Measurements from ENCODE around the gene DNMBP.
"Not testable (repeated sequence)": the region's sequence is repeated elsewhere in the genome, so short reads cannot be mapped to it uniquely, and the experiment has no call there.

DNMBP gene

DNA sequence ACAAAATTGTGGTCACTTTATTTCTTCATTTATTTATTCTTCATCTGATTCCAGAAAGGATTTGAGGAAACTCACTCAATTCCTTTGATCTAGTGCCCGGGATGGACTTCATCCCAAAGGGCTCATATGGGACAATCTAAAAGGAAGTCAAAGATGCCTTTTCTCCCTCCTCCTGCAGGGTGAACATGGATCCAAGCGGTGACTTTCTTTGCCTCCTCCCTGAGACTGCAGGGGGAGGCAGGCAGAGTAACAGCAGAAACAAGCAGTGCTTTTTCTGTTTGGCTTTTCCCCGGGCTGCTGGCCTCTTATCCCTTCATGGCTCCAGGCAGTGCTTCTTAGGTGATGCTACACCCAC lies 10.0 kb upstream of the DNMBP start:
- DNase-seq = peak; percentile 34

DNA sequence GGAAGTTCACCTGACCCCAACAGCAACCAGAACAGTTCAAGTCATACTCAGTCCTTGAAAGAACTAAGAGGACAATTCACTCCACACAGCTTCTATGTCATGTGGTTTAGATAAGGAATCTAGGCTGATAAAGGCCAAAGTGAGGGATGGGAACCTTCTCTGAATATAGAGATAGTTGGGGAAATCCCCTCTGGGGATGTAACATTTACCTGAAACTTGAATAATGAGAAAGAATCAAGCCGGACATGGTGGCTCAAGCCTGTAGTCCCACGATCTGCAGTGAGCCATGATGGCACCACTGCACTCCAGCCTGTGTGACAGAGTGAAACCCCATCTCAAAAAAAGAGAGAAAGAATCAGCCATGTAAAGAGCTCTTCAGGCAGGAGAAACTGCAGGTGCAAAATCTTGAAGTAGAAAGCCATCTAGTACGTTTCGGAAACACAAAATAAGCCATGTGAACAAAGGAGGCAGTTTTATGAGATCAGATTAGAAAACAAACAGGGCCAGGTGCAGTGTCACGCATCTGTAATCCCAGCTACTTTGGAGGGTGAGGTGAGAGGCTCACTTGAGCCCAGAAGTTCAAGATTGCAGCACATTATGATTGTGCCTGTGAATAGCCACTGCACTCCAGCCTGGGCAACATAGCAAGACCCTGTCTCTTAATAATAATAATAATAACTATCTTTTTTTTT lies 4.5 kb upstream of the DNMBP start:
- no peak for DNase-seq

DNA sequence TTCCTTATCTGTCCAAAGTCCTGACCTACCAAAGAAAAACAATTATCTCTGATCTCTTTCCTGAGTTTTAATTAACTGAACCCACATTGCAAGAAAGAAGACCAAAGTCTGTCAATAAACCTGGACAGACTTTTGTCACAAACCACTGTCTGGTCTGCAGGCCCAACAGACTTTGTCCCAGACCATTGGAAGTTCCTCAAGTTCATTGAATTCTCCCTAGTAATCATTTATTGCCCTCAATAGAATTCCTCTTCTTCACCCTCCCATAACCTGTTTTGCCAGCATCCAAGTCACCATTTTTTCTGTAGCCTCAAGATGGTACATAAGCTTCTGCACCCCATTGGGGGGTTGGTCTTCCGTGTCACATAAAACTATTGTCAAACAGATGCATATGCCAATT lies 3.9 kb upstream of the DNMBP start:
- no peak for DNase-seq

DNA sequence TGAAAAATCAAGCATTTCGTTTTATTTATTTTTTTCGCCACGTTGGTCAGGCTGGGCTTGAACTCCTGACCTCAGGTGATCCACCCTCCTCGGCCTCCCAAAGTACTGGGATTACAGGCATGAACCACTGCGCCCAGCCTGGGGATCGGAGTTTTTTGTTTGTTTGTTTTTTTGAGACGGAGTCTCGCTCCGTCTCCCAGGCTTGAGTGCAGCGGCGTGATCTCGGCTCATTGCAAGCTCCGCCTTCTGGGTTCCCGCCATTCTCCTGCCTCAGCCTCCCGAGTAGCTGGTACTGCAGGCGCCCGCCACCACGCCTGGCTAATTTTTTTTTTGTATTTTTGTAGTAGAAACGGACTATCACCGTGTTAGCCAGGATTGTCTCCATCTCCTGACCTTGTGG lies 2.2 kb upstream of the DNMBP start:
- not testable (repeated sequence) for DNase-seq

DNA sequence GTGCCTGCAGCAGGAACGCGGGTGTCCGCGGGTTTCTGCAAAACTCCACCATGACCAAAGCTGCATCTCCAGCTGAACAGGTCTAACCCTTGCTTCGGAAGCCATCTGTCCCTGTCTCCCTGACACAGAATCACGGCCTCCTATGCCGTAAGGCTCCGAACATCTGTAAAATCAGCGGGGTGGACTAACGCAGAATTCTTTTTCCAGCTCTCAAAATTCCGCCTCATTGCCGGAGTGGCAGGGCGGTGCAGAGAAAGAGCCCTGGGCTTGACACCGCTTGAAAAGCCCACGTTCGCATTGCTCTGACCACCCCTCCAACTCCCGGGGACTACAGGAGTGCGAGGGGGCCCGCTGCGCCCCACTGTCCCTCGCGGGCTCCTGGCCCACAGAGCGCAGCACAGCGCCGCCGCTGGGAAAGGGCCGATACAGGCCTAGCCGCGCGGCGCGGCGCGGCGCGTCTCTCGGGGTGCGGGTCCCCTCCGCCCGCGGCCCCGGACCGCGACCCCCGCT lies 409 bp downstream of the DNMBP start:
- DNase-seq = no peak

DNA sequence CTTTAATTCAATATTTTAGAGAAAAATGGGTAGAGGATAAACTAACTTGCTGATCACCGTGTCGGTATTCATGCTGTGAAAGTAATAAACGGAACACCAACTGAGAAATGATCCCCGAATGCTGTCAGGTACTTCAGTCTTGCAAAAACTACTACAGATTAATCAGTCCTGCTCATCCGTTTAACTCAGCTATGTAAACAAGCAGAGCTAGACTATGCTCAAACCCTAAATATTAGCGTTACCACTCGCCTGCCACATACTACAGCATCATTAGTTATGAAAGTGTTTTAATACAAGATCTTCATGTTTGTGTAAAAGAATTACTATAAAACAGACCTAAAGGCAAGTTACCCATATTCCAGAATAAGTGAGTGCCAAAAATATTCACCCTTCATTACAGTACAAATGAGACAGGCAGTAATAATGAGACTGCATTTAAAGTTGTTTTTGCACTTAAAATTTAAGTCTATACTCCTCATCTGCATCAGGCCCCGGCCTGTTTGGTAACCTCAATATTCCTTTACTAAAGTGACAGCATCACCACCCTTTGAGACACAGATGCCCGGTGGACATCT lies 952 bp downstream of the DNMBP start:
- DNase-seq = no peak

DNA sequence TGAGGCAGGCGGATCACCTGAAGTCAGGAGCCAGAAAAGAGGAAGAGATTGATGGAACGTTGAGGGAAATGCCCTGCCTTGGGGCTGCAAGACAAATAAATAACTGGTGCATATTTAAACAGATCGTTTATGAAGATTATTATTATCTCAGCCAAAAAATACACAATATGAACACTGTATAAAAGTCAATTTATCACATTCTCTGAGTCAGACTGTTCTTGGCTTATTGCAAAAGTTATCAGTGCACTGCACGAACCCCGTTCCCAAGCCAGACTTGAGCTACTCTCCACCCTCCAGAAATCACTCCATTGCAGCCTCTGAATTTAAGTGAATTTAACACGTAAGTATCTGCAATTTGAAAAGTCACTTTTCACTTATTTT lies 1.6 kb downstream of the DNMBP start:
- no peak for DNase-seq

DNA sequence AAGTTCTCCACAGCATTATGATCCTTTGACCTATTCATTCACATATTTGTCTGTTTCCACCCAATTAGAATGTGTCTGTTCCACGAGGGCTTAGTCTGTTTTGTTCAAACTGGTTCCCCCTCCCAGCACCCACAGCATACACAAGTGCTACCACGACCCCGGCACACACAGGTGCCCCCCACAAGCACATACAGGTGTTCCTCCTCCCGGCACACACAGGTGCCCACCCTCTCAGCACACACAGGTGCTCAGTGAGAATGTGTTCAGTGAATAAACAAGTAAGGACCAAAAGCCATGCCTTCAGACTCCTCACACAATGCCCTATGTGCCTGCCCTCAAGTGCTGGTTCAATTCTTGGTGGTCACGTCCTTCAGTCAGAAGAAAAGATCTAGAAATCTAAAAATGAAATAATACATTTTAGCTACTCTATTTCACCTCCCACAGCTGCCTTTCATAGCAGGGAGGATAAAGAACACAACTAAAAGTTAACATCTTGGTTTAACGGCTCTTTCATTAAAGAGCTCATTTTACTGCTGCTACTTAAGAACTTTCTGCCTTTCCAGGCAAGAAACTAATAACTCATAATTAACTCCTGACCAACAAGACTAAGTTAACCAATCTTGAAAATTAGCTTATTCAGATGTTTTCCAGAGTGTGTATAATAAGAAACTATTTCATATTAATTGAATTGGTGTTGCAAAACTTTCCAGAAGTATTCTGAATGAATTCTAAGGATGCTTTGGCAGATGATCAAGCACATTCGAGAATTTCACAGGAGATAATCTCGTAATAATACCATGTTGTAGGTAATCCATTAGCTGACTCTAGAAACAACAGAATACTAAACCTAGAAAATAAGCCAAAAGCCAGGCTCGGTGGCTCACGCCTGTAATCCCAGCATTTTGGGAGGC lies 2.3 kb downstream of the DNMBP start:
- no peak for DNase-seq

DNA sequence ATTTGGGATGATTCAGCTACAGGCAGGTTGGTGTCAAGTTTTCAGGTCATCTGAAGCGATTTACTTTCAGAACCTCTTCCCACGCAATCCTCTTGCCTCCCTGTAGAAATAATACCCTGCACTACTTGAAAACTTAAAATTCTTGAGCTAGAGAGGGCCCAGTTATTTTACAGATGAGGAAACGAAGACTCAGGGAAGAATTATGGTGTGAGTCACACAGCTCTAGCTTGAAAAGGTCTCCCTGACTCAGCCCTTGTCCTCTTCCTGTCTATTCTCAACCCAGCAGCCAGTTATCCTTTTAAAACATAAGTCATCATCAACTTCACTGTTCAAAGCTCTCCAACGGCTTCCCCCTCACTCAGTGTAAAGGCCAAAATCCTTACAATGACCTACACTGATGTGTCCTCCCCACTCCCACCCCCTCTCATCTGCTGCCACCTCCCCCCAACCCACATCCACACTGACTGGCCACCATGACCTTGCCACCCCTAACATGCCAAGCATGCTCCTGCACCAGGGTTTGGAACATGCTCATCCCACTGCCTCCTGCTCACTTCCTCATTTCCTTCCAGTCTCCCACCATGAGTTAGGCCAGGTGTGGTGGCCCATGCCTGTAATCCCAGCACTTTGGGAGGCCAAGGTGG lies 3.4 kb downstream of the DNMBP start:
- DNase-seq = no peak

DNA sequence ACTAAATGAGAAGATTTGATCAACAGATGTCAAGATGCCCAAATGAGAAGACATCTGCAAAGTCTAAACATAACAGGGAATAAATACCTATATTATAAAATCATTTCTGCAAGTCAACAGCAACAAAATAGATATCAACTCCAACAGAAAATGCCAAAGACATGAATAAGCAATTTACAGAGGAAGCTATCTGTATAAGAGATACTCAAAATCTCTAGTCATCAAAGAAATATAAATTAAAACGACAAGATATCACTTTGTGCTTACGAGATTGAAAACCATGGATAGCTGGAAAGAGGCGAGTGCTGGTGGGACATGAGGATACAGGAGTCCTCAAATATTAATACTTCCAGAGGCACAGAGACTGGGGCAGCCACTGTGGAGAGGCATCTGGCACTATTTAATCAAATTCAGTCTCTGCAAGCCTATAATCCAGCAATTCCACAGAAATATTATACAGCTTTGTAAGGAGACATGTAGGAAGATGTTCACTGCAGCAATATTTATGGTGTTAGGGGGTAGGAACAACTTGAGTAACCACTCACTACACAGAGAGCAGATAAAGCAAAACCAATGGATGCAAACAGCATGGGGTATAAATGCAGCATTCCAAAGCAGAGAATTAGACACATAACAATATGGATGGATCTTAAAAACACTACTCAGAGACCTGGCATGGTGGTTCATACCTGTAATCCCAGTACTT lies 4.8 kb downstream of the DNMBP start:
- DNase-seq = no peak

DNA sequence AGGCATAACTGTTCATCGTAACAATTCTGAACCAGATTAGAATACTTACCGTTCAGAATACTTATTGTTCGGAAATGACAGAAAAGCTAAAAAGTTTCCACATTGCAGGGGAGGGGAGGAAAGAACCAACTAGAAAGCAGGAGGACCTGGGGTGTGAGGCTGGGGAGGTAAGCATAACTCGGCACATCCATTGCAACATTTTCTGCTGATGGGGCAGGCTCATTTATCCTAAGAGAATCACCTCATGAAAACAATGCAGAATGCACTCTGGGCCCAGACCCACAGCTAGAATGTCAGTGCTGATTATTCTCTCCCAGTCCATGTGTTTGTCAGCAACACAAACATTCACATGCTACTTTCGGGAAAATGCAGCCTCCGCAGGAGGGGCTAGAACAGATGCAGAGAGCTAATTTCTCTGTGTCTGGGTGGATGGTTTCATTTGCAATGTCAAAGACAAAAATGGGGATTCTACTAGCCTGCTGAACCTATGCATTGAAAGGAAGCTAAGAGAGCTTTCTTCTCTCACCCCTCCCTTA lies 9.6 kb downstream of the DNMBP start:
- DNase-seq = no peak

DNA sequence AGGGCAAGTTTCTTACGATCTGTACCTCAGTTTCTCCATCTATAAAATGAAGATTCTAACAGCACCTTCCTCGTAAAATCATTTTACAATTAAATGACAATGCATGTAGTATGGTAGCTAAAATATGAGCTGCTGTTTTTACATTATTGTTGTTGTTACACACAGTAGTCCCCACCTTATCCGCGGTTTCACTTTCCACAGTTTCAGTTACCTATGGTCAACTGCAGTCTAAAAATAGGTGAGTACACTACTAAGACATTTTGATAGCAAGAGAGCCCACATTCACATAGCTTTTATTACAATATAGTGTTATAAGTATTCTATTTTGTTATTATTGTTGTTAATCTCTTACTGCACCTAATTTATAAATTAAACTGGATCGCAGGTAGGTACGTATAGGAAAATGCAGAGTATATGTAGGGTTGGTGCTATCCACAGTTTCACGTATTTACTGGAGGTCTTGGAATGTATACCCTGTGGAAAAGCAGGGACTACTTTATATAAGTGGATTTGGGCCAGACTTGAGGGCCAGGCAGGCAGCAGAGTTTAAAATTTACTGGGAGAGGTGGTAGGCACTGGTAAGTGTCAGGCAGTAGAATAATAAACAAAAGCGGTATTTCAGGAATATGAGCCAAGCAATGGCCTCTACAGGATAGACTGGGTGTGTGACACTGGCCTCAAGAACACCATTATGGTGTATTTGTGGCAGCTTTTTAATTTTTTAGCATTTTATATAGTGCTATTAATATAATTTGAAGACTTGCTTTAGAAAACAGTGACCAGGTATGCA lies 10.2 kb downstream of the DNMBP start:
- no peak for DNase-seq

DNA sequence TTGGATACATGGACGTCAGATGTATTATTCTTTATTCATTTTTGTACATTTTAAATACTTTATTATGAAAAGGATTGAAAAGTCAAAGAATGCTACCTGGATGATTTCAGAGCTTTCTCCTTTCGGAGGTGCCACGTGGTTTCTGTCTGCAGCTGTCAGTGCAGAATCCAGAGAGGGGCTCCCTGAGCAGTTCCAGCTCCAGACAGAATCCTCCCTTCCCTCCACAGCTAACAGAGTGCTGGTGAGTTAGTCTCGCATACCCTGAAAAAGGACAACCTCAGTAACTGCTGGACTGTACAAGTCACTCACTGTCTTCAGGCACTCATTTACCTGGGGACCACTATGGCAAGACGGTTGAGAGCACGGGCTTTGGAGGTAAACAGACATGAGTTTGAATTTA lies 10.9 kb downstream of the DNMBP start:
- no peak for DNase-seq

DNA sequence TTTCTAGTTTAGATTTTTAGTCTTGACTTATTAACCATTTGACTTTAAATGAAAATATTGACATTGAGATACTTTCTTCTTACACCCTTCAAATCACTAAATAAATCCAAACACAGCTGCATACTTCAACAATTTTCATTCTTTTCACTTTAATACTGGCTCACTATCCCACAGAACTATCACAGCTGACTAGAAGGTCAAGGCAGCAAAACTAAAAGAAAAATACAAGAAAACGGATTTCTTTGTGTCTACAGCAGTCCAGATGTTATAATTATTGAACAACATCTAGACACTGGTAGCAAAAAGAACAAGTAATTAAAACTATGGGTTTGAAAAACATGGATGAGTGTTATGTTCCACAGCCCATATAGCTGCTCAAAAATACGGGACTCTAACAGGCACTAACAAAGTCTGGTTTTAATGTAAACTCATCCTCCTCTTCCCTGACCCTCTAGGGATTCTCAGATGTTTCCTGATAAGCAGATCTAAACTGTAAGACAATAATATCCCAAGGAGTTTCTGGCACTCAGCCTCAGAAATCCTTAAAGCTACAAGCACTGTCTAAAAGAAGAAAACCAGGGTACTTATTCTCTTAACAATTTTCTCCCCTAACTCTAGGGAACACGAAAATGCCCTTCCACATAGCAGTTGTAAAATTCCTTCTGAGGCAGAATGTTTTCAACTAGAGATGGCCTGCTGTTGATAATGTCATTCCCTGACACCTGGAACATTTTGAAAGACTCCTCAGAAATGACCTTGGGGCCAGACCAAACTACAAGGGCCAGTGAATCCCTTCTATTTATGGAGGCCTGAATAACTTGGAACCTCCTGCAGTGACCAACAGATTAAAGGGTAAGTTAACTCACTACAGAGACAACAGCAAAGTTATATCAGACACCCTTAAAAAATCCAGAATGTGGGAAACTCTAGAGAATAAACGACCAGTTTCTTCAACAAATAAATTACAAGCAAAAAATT lies 12.8 kb downstream of the DNMBP start:
- no peak for DNase-seq

DNA sequence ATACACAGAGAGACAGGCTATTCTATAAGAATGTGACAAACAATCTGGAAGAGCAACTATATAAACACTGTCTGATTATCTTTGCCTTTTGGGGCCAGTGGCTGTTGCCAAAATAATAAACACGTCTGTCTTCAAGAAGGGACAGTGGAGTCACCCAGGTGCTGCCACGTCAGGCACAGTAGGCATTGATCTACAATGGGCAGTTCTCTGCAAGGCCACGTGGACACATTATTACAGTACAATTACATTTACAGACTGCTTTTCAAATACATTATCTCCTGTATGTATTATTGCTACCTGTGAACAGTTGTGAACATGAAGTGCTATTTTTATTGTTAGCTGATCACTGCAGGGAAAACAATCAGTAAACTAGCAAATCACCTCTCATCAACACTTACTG lies 14.0 kb downstream of the DNMBP start:
- DNase-seq = no peak

DNA sequence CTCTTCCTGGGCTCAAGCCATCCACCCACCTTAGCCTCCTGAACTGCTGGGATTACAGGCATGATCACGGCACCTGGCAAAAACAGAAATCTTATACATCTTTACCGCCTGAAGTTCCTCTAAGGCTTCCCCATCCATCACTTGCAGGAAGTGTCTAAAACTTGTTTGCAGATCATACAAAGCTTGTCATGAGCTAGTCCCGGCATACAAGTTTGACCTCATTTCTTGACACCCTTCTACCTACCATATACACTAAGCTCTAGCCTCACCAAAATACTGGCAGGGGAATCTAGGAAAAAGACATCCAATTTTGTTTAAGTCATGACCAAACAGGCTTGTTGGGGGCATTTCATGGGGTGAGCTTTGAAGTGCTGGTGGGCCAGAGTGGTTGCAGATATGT lies 14.5 kb downstream of the DNMBP start:
- no peak for DNase-seq

DNA sequence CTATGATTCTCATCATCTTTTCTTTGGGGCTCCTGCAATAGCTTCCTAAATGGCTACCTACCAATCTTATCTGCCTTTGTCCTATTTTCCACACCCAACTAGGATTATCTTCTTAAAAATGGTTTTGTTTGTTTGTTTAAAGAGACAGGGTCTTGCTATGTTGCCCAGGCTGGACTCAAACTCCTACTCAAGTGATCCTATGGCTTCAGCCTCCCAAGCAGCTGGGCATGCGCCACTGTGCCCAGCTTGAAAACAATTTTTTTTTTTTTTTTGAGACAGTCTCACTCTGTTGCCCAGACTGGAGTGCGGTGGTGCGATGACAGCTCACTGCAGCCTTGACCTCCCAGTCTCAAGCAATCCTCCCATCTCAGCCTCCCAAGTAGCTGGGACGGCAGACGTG lies 14.9 kb downstream of the DNMBP start:
- no peak for DNase-seq

DNA sequence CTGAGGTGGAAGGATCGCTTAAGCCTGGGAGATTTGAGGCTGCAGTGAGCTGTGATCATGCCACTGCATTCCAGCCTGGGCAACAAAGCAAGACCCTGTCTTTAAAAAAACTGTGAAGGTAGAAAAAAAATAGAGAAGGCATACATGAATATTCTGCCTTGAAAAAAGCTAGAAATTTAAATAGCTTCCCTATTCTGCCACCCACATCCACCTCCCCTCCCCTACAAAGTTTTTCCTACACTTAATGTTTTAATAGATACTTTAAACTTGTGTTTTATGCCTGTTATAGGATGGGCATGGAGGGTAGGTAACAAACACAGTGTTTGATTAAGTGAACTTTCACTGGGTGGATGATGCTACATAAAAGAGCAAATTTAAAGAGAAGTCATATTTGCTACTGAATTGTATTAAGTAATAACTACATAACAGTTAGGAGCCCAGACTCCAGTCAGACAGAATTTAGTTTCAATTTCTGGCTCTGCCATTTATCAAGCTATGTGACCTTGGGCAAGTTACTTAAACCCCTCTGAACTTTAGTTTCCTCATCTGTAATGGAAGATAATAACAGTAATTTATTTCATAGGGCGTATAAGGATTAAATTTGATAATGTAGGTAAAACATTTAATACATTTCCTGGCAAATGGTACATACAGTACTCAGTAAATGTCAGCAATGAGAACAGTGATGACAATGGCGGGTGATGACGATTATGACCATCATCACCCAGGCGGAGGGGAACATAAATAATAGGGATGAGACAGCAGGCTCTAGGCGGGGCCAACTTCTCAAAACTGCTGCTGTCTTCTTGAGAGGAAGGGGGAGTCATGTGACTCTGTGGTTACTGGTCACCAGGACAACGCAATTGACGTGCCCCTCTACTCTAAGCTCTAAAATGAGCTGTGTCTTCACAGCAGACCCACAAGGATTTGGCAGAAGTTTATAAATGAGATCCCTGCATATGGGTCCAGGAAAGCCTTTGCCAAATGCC lies 15.8 kb downstream of the DNMBP start:
- DNase-seq = peak; percentile 83

DNA sequence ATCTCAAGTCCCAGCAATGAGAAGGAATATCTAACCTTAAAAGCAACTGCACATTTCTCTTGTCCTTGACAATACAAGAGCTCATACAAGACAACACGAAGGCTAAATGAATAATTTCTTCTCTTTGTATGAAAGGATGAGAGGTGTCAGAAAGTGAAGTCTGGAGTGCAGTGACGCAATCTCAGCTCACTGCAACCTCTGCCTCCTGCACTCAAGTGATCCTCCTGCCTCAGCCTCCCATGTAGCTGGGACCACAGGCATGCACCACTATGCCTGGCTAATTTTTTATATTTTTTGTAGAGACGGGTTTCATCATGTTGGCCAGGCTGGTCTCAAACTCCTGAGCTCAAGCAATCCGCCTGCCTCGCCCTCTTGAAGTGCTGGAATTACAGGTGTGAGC lies 24.1 kb downstream of the DNMBP start:
- not testable (repeated sequence) for DNase-seq
